Duodenal mucosa (tissue), 2 donors: ENCODE measurements around the gene ACTN4.

ENCODE experiments used
- H3K27ac ChIP-seq: one replicate; pipeline ENCODE4 v1.7.0; 2013; ENCODE audit warnings: low read depth, low read length
- H3K27me3 ChIP-seq, 2 donors: one replicate each; pipeline ENCODE4 v1.7.0; 2013; ENCODE audit warnings: low read length in 2 of 2, control low read depth in 1 of 2; ENCODE audit not compliant: insufficient read depth in 2 of 2, control insufficient read depth in 1 of 2
- H3K36me3 ChIP-seq, 2 donors: one replicate each; pipeline ENCODE4 v1.7.0; 2013; ENCODE audit warnings: low read length in 2 of 2, control low read depth in 1 of 2; ENCODE audit not compliant: insufficient read depth in 2 of 2, control insufficient read depth in 1 of 2
- H3K4me1 ChIP-seq, 2 donors: one replicate each; pipeline ENCODE4 v1.7.0; 2013; ENCODE audit warnings: low read length in 2 of 2, control low read depth in 1 of 2; ENCODE audit not compliant: insufficient read depth in 2 of 2, control insufficient read depth in 1 of 2
- H3K4me3 ChIP-seq, 2 donors: one replicate each; pipeline ENCODE4 v1.7.0; 2013; ENCODE audit warnings: low read length in 2 of 2, low read depth in 1 of 2
- H3K9ac ChIP-seq, 2 donors: one replicate each; pipeline ENCODE4 v1.7.0; 2013; ENCODE audit warnings: low read length in 2 of 2, low read depth in 1 of 2
- H3K9me3 ChIP-seq, 2 donors: one replicate each; pipeline ENCODE4 v1.7.0; 2013; ENCODE audit warnings: low read length in 2 of 2, control low read depth in 1 of 2; ENCODE audit not compliant: control insufficient read depth in 1 of 2

ACTN4 gene

GRCh38 chr19:38650172-38650775, 2.8 kb downstream of the ACTN4 start:
- H3K27me3 ChIP-seq, result no peaks in the 10 kb centered on the region
- H3K27ac ChIP-seq, result peak overlapping the region; percentile 99
- peaks cover 43 to 63% of the 10 kb centered on the region in 2 donors for H3K4me1 ChIP-seq
- peak overlapping the region; percentile 79 to 97 for H3K4me3 ChIP-seq
- peak overlapping the region; percentile 91 to 99 for H3K9ac ChIP-seq
- H3K36me3 ChIP-seq, result peaks cover 0 to 4% of the 10 kb centered on the region in 2 donors
- H3K9me3 ChIP-seq, result no peaks in the 10 kb centered on the region

- H3K9ac ChIP-seq, result peak overlapping the region; percentile 91 to 99
These were observed 3.6 kb downstream of the ACTN4 start for GRCh38 chr19:38650911-38651584.

GRCh38 chr19:38653028-38653571, 5.7 kb downstream of the ACTN4 start:
- peak overlapping the region; percentile 80 for H3K27ac ChIP-seq
- peak overlapping the region; percentile 65 to 99 for H3K9ac ChIP-seq
- peaks cover 69 to 89% of the 10 kb centered on the region in 2 donors for H3K4me1 ChIP-seq
- H3K36me3 ChIP-seq, result peaks cover 7 to 21% of the 10 kb centered on the region in 2 donors
- no peaks in the 10 kb centered on the region for H3K9me3 ChIP-seq
- H3K4me3 ChIP-seq, result peak overlapping the region; percentile 43 to 53
- H3K27me3 ChIP-seq, result no peaks in the 10 kb centered on the region

More at GRCh38 chr19:38650911-38651584, 3.6 kb downstream of the ACTN4 start:
- Histone ChIP-seq H3K27me3 (no peaks in the 10 kb centered on the region), H3K27ac (peak overlapping the region; percentile 99), H3K36me3 (peaks cover 0 to 6% of the 10 kb centered on the region in 2 donors), H3K4me1 (peaks cover 51 to 71% of the 10 kb centered on the region in 2 donors), H3K4me3 (peak overlapping the region; percentile 79 to 97), H3K9me3 (no peaks in the 10 kb centered on the region)

- Histone ChIP-seq H3K27ac (peak overlapping the region; percentile 62), H3K4me1 (peaks cover 81 to 96% of the 10 kb centered on the region in 2 donors), H3K4me3 (peak overlapping the region in 1 of 2 donors; percentile 10)
These were observed 7.2 kb downstream of the ACTN4 start for GRCh38 chr19:38654628-38655055.

GRCh38 chr19:38655148-38655824, 7.8 kb downstream of the ACTN4 start:
- H3K27ac ChIP-seq, result peak overlapping the region; percentile 73
- peaks cover 84 to 95% of the 10 kb centered on the region in 2 donors for H3K4me1 ChIP-seq
- no peaks in the 10 kb centered on the region for H3K9me3 ChIP-seq
- H3K9ac ChIP-seq, result peak overlapping the region; percentile 30 to 57
- H3K4me3 ChIP-seq, result peak overlapping the region; percentile 3 to 10
- peaks cover 7 to 21% of the 10 kb centered on the region in 2 donors for H3K36me3 ChIP-seq
- H3K27me3 ChIP-seq, result no peaks in the 10 kb centered on the region

More at GRCh38 chr19:38654628-38655055, 7.2 kb downstream of the ACTN4 start:
- Histone ChIP-seq H3K36me3 (peaks cover 7 to 21% of the 10 kb centered on the region in 2 donors), H3K9ac (peak overlapping the region; percentile 30 to 57), H3K27me3 (no peaks in the 10 kb centered on the region), H3K9me3 (no peaks in the 10 kb centered on the region)

- Histone ChIP-seq H3K36me3 (peaks cover 7 to 28% of the 10 kb centered on the region in 2 donors), H3K27me3 (no peaks in the 10 kb centered on the region), H3K9ac (peak overlapping the region; percentile 15 to 27), H3K4me3 (no peak overlapping the region), H3K4me1 (peaks cover 88 to 95% of the 10 kb centered on the region in 2 donors), H3K27ac (peak overlapping the region; percentile 54), H3K9me3 (no peaks in the 10 kb centered on the region)
These were observed 8.9 kb downstream of the ACTN4 start for GRCh38 chr19:38656171-38656981.

GRCh38 chr19:38657633-38658222, 10.3 kb downstream of the ACTN4 start:
- Histone ChIP-seq H3K27me3 (no peaks in the 10 kb centered on the region), H3K4me1 (peaks cover 86 to 90% of the 10 kb centered on the region in 2 donors), H3K9ac (peak overlapping the region; percentile 45 to 58), H3K9me3 (no peaks in the 10 kb centered on the region), H3K36me3 (peaks cover 7 to 28% of the 10 kb centered on the region in 2 donors), H3K27ac (peak overlapping the region; percentile 86), H3K4me3 (peak overlapping the region; percentile 17 to 21)

- Histone ChIP-seq H3K27ac (peak overlapping the region; percentile 86), H3K36me3 (peaks cover 7 to 28% of the 10 kb centered on the region in 2 donors), H3K9me3 (no peaks in the 10 kb centered on the region), H3K4me3 (no peak overlapping the region), H3K27me3 (no peaks in the 10 kb centered on the region), H3K9ac (peak overlapping the region; percentile 45 to 58), H3K4me1 (peaks cover 88 to 93% of the 10 kb centered on the region in 2 donors)
These were observed 11.2 kb downstream of the ACTN4 start for GRCh38 chr19:38658462-38659306.
